H1 (cell line): ENCODE results near the gene NTN4. TPM values are rescaled to one million over a fixed set of nuclear protein-coding genes. Genes with fewer than 3 reads are reported as not detected.

Source experiments
- CTCF ChIA-PET: fragments of 300-600 bp; sonication (Branson Sonifier 250); formaldehyde crosslinking; loops from one replicate; lab custom pipeline; 2021; ENCODE audit not compliant: partially characterized antibody; lab: Charles Lee
- POLR2A ChIA-PET: fragments of 300-600 bp; sonication (Branson Sonifier 250); formaldehyde crosslinking; loops from one replicate; lab custom pipeline; 2021; ENCODE audit warnings: inconsistent platforms; ENCODE audit not compliant: partially characterized antibody; lab: Charles Lee
- DNase-seq, 2 experiments: peaks; one replicate each; pipeline versions ENCODE4 v3.0.0 to v3.0.0-alpha.2; 2010 to 2022; ENCODE audit warnings: low spot score in 2 of 2, low read depth in 1 of 2, mixed read lengths in 1 of 2
- FAIRE-seq: peaks from 2 replicates; lab custom pipeline; 2011; peaks lifted over from hg19 to GRCh38; lab: Jason Lieb, UNC
- H2AFZ ChIP-seq: 2 replicates; pipeline ENCODE4 v1.8.1; 2012; ENCODE audit warnings: low read length, inconsistent platforms
- H2AK5ac ChIP-seq: 2 replicates; pipeline ENCODE4 v1.6.1; 2013; ENCODE audit warnings: low read depth, low read length
- H2BK120ac ChIP-seq: replicated peaks from 2 replicates; pipeline ENCODE3; 2013; ENCODE audit warnings: low read depth, low read length, inconsistent platforms
- H2BK12ac ChIP-seq: 2 replicates; pipeline ENCODE4 v1.6.1; 2013; ENCODE audit warnings: low read depth, low read length
- H2BK15ac ChIP-seq: 2 replicates; pipeline ENCODE4 v1.6.1; 2013; ENCODE audit warnings: low read length
- H2BK20ac ChIP-seq: 2 replicates; pipeline ENCODE4 v1.6.1; 2013; ENCODE audit warnings: low read length
- H2BK5ac ChIP-seq: 2 replicates; pipeline ENCODE4 v1.6.1; 2013; ENCODE audit warnings: low read depth, low read length
- H3K14ac ChIP-seq: 2 replicates; pipeline ENCODE4 v1.6.1; 2013; ENCODE audit warnings: inconsistent platforms; ENCODE audit not compliant: insufficient read length
- H3K18ac ChIP-seq: 2 replicates; pipeline ENCODE4 v1.6.1; 2013; ENCODE audit warnings: low read length; ENCODE audit errors: extremely low read depth
- H3K23ac ChIP-seq: 2 replicates; pipeline ENCODE4 v1.6.1; 2013; ENCODE audit warnings: inconsistent platforms; ENCODE audit not compliant: insufficient read length
- H3K23me2 ChIP-seq: 2 replicates; pipeline ENCODE4 v1.6.1; 2013; ENCODE audit warnings: low read depth, low read length
- H3K27ac ChIP-seq: 2 replicates; pipeline ENCODE4 v1.6.1; 2011; ENCODE audit warnings: low read depth, low read length, inconsistent platforms
- H3K27me3 ChIP-seq, 4 experiments: replicated peaks in 1 of 4; 1 replicate in 1 of 4; 2 replicates in 3 of 4; pipeline versions ENCODE4 v1.6.1 to v1.8.1; 2011 to 2013; ENCODE audit warnings: low read length in 3 of 4, mild to moderate bottlenecking in 3 of 4, inconsistent platforms in 2 of 4, mixed read lengths in 2 of 4, moderate library complexity in 1 of 4; ENCODE audit not compliant: control insufficient read depth in 3 of 4, insufficient read depth in 3 of 4; ENCODE audit errors: extremely low read depth in 1 of 4
- H3K36me3 ChIP-seq, 4 experiments: 2 replicates each; pipeline versions ENCODE4 v1.6.1 to v1.8.1; 2011 to 2013; ENCODE audit warnings: mild to moderate bottlenecking in 4 of 4, low read length in 3 of 4, moderate library complexity in 2 of 4, control low read depth in 1 of 4, inconsistent platforms in 1 of 4; ENCODE audit not compliant: insufficient read depth in 4 of 4, control insufficient read depth in 2 of 4
- H3K4ac ChIP-seq: replicated peaks from 2 replicates; pipeline ENCODE3; 2013; ENCODE audit warnings: low read length, low read depth, mixed read lengths, inconsistent platforms; ENCODE audit not compliant: insufficient read length
- H3K4me1 ChIP-seq, 4 experiments: replicated peaks in 1 of 4; 1 replicate in 1 of 4; 2 replicates in 3 of 4; pipeline versions ENCODE4 v1.6.1 to v1.8.1; 2011 to 2013; ENCODE audit warnings: low read length in 3 of 4, inconsistent platforms in 2 of 4, mixed read lengths in 1 of 4; ENCODE audit not compliant: insufficient read depth in 4 of 4, control insufficient read depth in 3 of 4
- H3K4me2 ChIP-seq, 2 experiments: 2 replicates each; pipeline versions ENCODE4 v1.6.1 to v1.8.1; 2011 to 2013; ENCODE audit warnings: low read depth in 2 of 2, low read length in 2 of 2, control low read depth in 1 of 2, inconsistent platforms in 1 of 2, mild to moderate bottlenecking in 1 of 2; ENCODE audit not compliant: insufficient read depth in 1 of 2
- H3K4me3 ChIP-seq, 4 experiments: fragments of 200-600, 300-600 bp in 1 of 4; sonication (generic), shearing (Covaris generic), sonication (Bioruptor Twin) in 1 of 4; 2 replicates each; pipeline versions ENCODE4 v1.5.1 to v1.8.1; 2011 to 2016; ENCODE audit warnings: low read length in 4 of 4, low read depth in 3 of 4, control low read depth in 2 of 4, inconsistent platforms in 2 of 4, mild to moderate bottlenecking in 2 of 4, mixed read lengths in 1 of 4, moderate library complexity in 1 of 4; ENCODE audit not compliant: insufficient read depth in 2 of 4; ENCODE audit errors: extremely low read depth in 1 of 4
- H3K56ac ChIP-seq: replicated peaks from 2 replicates; pipeline ENCODE3; 2013; ENCODE audit warnings: low read depth, mild to moderate bottlenecking, mixed read lengths, low read length, inconsistent platforms; ENCODE audit not compliant: insufficient read length
- H3K79me1 ChIP-seq: 2 replicates; pipeline ENCODE4 v1.6.1; 2013; ENCODE audit warnings: low read depth, low read length, control low read depth
- H3K79me2 ChIP-seq, 2 experiments: 2 replicates each; pipeline versions ENCODE4 v1.6.1 to v1.8.1; 2012 to 2013; ENCODE audit warnings: low read length in 2 of 2, mild to moderate bottlenecking in 2 of 2, inconsistent platforms in 1 of 2; ENCODE audit not compliant: insufficient read depth in 2 of 2, control insufficient read depth in 1 of 2
- H3K9ac ChIP-seq, 4 experiments: replicated peaks in 1 of 4; 1 replicate in 1 of 4; 2 replicates in 3 of 4; pipeline versions ENCODE4 v1.6.1 to v1.8.1; 2011 to 2013; ENCODE audit warnings: low read depth in 3 of 4, low read length in 3 of 4, control low read depth in 2 of 4, mild to moderate bottlenecking in 2 of 4, moderate library complexity in 2 of 4, inconsistent platforms in 1 of 4; ENCODE audit errors: extremely low read depth in 1 of 4
- H3K9me3 ChIP-seq, 2 experiments: 2 replicates each; pipeline versions ENCODE4 v1.6.1 to v1.8.1; 2012 to 2013; ENCODE audit warnings: mild to moderate bottlenecking in 2 of 2, moderate library complexity in 2 of 2, control low read depth in 1 of 2, inconsistent platforms in 1 of 2, low read depth in 1 of 2, low read length in 1 of 2, mixed read lengths in 1 of 2; ENCODE audit not compliant: insufficient read depth in 2 of 2
- H4K20me1 ChIP-seq, 2 experiments: replicated peaks in 1 of 2; 2 replicates each; pipeline versions ENCODE3 to v1.8.1; 2011 to 2013; ENCODE audit warnings: inconsistent platforms in 2 of 2, low read length in 2 of 2, mild to moderate bottlenecking in 1 of 2; ENCODE audit not compliant: insufficient read depth in 2 of 2, control insufficient read depth in 1 of 2
- H4K5ac ChIP-seq: 2 replicates; pipeline ENCODE4 v1.6.1; 2013; ENCODE audit warnings: low read length, low read depth, mixed read lengths, inconsistent platforms; ENCODE audit not compliant: insufficient read length
- H4K8ac ChIP-seq: 2 replicates; pipeline ENCODE4 v1.8.0; 2013; ENCODE audit warnings: mild to moderate bottlenecking, moderate library complexity, low read length, inconsistent platforms; ENCODE audit not compliant: insufficient read depth; ENCODE audit errors: extremely low read depth
- H4K91ac ChIP-seq: replicated peaks from 2 replicates; pipeline ENCODE3; 2013; ENCODE audit warnings: low read length, mixed read lengths, inconsistent platforms; ENCODE audit not compliant: insufficient read length
- WGBS, 2 experiments: shearing (Covaris generic) in 1 of 2; methylation state at CpG; one replicate each; pipeline versions ENCODE4 v1.1.6 to v1.1.7; 2013 to 2015; ENCODE audit warnings: low lambda C conversion rate in 2 of 2, mixed read lengths in 2 of 2, inconsistent platforms in 1 of 2, low coverage in 1 of 2, missing lambda C conversion rate in 1 of 2; ENCODE audit not compliant: insufficient replicate concordance in 2 of 2, insufficient coverage in 1 of 2, insufficient read length in 1 of 2; ENCODE audit errors: extremely low coverage in 1 of 2, missing lambda C conversion rate in 1 of 2; 5-methylcytosine and 5-hydroxymethylcytosine counted together
- polyA plus RNA-seq, 7 experiments: library from polyadenylated mRNA; depleted of rRNA in 3 of 7; stranded (reverse) in 5 of 7; unstranded in 2 of 7; fragments of >200 nt in 5 of 7; fragments of 200-250 nt in 2 of 7; gene quantifications; 1 replicate in 5 of 7; 2 replicates in 1 of 7; 4 replicates in 1 of 7; pipeline versions ENCODE4 v1.2.1 to v1.2.3, GENCODE V29; 2011 to 2013; ENCODE audit warnings: missing spikeins in 2 of 7, mixed read lengths in 2 of 7
- total RNA-seq: library from RNA; stranded (reverse); fragmentation: NEBNext Ultra II Directional; extraction: Animal tissue kit (Norgen Biotek cat#: 25700); gene quantifications from 2 replicates; pipeline ENCODE4 v1.2.1, GENCODE V29; 2021

NTN4 gene
- total and polyA plus RNA-seq, 2 of the 8 experiments (the other 6 are each of a cell fraction or from before 2014, with no cell fraction given), result 0.74 to 1.3 TPM

DNA sequence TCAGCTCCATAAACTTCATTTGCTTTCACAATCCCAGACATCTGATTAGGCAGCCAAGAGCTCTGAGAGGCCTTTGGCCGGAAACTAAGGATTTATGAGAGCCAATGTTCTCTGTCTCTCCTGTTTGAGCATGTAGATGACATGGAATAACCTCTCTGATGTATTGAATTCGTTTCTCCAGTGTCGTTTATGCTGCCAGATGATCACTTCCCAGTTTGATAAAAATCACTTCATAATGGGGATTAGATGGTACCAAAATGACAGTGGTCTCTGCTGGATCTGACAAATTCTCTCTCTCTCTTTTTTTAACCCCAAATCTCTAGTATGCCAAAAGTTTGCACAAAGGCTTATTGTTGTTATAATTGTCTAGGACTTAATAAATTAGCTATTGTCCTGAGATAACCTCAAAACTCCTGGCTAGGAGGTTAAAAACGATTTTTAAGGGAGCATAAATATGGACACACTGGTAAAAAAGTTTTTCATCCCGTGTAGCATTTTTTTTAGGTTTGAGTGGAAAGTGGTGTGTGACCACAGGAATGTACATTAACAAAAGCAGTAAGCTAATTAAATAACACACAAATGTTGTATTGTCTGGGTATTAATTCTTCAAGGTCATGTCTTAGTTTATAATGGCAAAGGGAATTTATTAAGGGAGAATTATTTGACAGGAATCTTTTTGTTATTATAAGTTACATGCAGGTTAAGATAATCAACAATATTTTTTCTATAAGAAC lies 156.7 kb downstream of the NTN4 start:
- H3K14ac ChIP-seq, result no peak overlapping the region
- WGBS, 2 experiments, result 87% methylated on average over 5 of the region's 5 CpGs; no CpG with 5 or more reads in 1 of the 2 experiments
- H2BK5ac ChIP-seq, result no peak overlapping the region
- no peak overlapping the region for H3K18ac ChIP-seq
- H3K4me2 ChIP-seq, result no peak overlapping the region
- no peak overlapping the region for H3K56ac ChIP-seq
- no peak overlapping the region for H2BK12ac ChIP-seq
- no peak overlapping the region for H3K9ac ChIP-seq
- no peaks in the 10 kb centered on the region for H3K36me3 ChIP-seq
- H3K4me3 ChIP-seq, result no peak overlapping the region
- FAIRE-seq, result no peak
- no peak overlapping the region for H4K8ac ChIP-seq
- no peak overlapping the region for H3K27ac ChIP-seq
- H2AK5ac ChIP-seq, result no peak overlapping the region
- H3K23me2 ChIP-seq, result no peaks in the 10 kb centered on the region; the same call in 1 of the 2 replicates
- H4K20me1 ChIP-seq, result no peaks in the 10 kb centered on the region
- no peak overlapping the region for H3K23ac ChIP-seq
- ChIA-PET POLR2A (interaction anchor here (0.5 to 1.4 kb wide), 2 partner anchors 15 to 23 kb away, joined by 3 read pairs; no protein-coding TSS in a partner anchor), CTCF (interaction anchor here (0.8 kb wide), 1 partner anchor 181 kb away, joined by 3 read pairs; no protein-coding TSS in a partner anchor)
- H3K9me3 ChIP-seq, result no peaks in the 10 kb centered on the region
- no peak overlapping the region for H4K5ac ChIP-seq
- no peak overlapping the region for H2BK120ac ChIP-seq
- no peaks in the 10 kb centered on the region for H3K79me2 ChIP-seq
- H3K4me1 ChIP-seq, result no peaks in the 10 kb centered on the region
- no peak overlapping the region for H2BK20ac ChIP-seq
- H2BK15ac ChIP-seq, result no peak overlapping the region
- H4K91ac ChIP-seq, result no peak overlapping the region
- no peak for DNase-seq
- H3K79me1 ChIP-seq, result no peaks in the 10 kb centered on the region
- H3K4ac ChIP-seq, result no peak overlapping the region
- H2AFZ ChIP-seq, result no peak overlapping the region
- H3K27me3 ChIP-seq, result no peaks in the 10 kb centered on the region
